Measurements from ENCODE around the gene COPS9.

DNA sequence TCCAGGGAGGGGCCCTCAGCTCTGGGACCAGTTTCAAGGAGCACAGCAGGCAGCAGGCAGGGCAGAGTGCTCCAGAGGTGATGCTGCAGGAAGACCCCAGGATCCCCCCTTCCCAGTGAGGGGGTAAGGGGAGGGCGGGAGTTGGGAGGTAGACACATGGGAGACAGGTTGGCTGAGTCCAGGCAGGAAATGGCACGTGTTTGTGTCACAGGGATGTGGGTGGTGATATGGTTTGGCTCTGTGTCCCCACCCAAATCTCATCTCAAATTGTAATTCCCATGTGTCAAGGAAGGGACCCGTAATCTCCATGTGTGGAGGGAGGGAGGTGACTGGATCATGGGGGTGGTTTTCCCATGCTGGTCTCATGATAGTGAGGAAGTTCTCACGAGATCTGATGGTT, 29.6 kb upstream of the COPS9 start:
- TF ChIP-seq CTCF (IDR thresholded peaks at IDR 0.05) (no peak), POLR2A (IDR thresholded peaks at IDR 0.05) (no peak)
